ENCODE data around the gene CCM2.
"Not testable (repeated sequence)": the region's sequence is repeated elsewhere in the genome, so short reads cannot be mapped to it uniquely, and the experiment has no call there.

CCM2 gene

GRCh38 chr7:45033261-45033930 lies 33.4 kb downstream of the CCM2 start:
- DNase-seq (ENCODE audit: low read depth in 2 of 2) = no peak

GRCh38 chr7:45033931-45034290 lies 33.9 kb downstream of the CCM2 start:
- DNase-seq (ENCODE audit: low read depth in 2 of 2) = no peak

GRCh38 chr7:45034710-45035109 lies 34.7 kb downstream of the CCM2 start:
- not testable (repeated sequence) for DNase-seq (ENCODE audit: low read depth in 2 of 2)

GRCh38 chr7:45035371-45035770 lies 35.4 kb downstream of the CCM2 start:
- no peak for DNase-seq (ENCODE audit: low read depth in 2 of 2)

GRCh38 chr7:45035893-45036292 lies 35.9 kb downstream of the CCM2 start:
- DNase-seq (ENCODE audit: low read depth in 2 of 2) = no peak

- no peak for DNase-seq (ENCODE audit: low read depth in 2 of 2)
Measured at GRCh38 chr7:45036317-45036716, 36.3 kb downstream of the CCM2 start.

- peak in 1 of 2 donors; percentile 26 for DNase-seq (ENCODE audit: low read depth in 2 of 2)
Measured at GRCh38 chr7:45036796-45037195, 36.8 kb downstream of the CCM2 start.

- DNase-seq (ENCODE audit: low read depth in 2 of 2) = no peak
Measured at GRCh38 chr7:45037876-45038275, 37.9 kb downstream of the CCM2 start.

- DNase-seq (ENCODE audit: low read depth in 2 of 2) = no peak
Measured at GRCh38 chr7:45039106-45039505, 39.1 kb downstream of the CCM2 start.

- DNase-seq (ENCODE audit: low read depth in 2 of 2) = no peak
Measured at GRCh38 chr7:45044338-45044737, 44.3 kb downstream of the CCM2 start.

GRCh38 chr7:45048748-45049147 lies 48.7 kb downstream of the CCM2 start:
- no peak for DNase-seq (ENCODE audit: low read depth in 2 of 2)

- no peak for DNase-seq (ENCODE audit: low read depth in 2 of 2)
Measured at GRCh38 chr7:45050198-45050597, 50.2 kb downstream of the CCM2 start.

GRCh38 chr7:45052011-45052410 lies 52.0 kb downstream of the CCM2 start:
- no peak for DNase-seq (ENCODE audit: low read depth in 2 of 2)

GRCh38 chr7:45053401-45053800 lies 53.4 kb downstream of the CCM2 start:
- no peak for DNase-seq (ENCODE audit: low read depth in 2 of 2)

GRCh38 chr7:45053941-45054340 lies 53.9 kb downstream of the CCM2 start:
- DNase-seq (ENCODE audit: low read depth in 2 of 2) = no peak

GRCh38 chr7:45054442-45054841 lies 54.4 kb downstream of the CCM2 start:
- no peak for DNase-seq (ENCODE audit: low read depth in 2 of 2)

GRCh38 chr7:45055016-45055415 lies 55.0 kb downstream of the CCM2 start:
- DNase-seq (ENCODE audit: low read depth in 2 of 2) = no peak

GRCh38 chr7:45055594-45056219 lies 55.7 kb downstream of the CCM2 start:
- DNase-seq (ENCODE audit: low read depth in 2 of 2) = no peak

GRCh38 chr7:45057878-45058277 lies 57.9 kb downstream of the CCM2 start:
- no peak for DNase-seq (ENCODE audit: low read depth in 2 of 2)

GRCh38 chr7:45060295-45060694 lies 60.3 kb downstream of the CCM2 start:
- DNase-seq (ENCODE audit: low read depth in 2 of 2) = no peak

- no peak for DNase-seq (ENCODE audit: low read depth in 2 of 2)
Measured at GRCh38 chr7:45061352-45061751, 61.4 kb downstream of the CCM2 start.

GRCh38 chr7:45061806-45062425 lies 61.9 kb downstream of the CCM2 start:
- no peak for DNase-seq (ENCODE audit: low read depth in 2 of 2)

GRCh38 chr7:45064047-45064725 lies 64.2 kb downstream of the CCM2 start:
- no peak for DNase-seq (ENCODE audit: low read depth in 2 of 2)
